T-helper 2 cell treated with Interferon-gamma antibody and Interleukin-4, amounts not matched to agents 5 μg/mL and 100 μg/mL, for 36 hours (primary cell): ENCODE data around the gene ATMIN.

Source experiments
- DNase-seq: peaks from one replicate; pipeline ENCODE4 v3.0.0; 2021; ENCODE audit warnings: low spot score
- H3K27ac Mint-ChIP-seq: one replicate; pipeline ENCODE4 v1.8.0; 2021; ENCODE audit warnings: mild to moderate bottlenecking, mixed read lengths
- H3K27me3 Mint-ChIP-seq: one replicate; pipeline ENCODE4 v1.8.0; 2021; ENCODE audit warnings: low read depth, mixed read lengths
- H3K36me3 Mint-ChIP-seq: one replicate; pipeline ENCODE4 v1.8.0; 2021; ENCODE audit warnings: low read depth, mixed read lengths
- H3K4me1 Mint-ChIP-seq: one replicate; pipeline ENCODE4 v1.8.0; 2021; ENCODE audit warnings: low read depth, mixed read lengths
- H3K4me3 Mint-ChIP-seq: one replicate; pipeline ENCODE4 v1.8.0; 2022; ENCODE audit warnings: mild to moderate bottlenecking, moderate library complexity, mixed read lengths
- H3K9me3 Mint-ChIP-seq: one replicate; pipeline ENCODE4 v1.8.0; 2021; ENCODE audit warnings: mixed read lengths

The ATMIN gene

DNA sequence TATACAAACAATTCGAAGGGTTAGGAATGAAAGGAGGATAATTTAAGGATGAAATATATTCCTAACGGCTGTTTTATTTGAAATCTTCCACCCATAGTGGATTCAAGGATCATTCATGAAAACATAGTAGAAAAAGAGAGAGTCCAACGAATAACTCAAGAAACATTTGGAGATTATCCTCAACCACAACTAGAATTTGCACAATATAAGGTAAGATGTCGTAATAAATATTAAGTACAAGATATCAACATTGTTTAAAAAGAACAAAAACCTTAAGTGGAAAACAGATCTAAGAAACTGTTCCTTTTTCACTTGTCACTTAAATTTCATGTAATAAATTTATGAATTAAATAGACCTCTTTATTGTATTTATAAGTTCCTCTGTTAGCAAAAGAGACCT lies 9.2 kb upstream of the ATMIN start:
- H3K27me3 Mint-ChIP-seq: no peaks in the 10 kb centered on the region
- no peaks in the 10 kb centered on the region for H3K4me1 Mint-ChIP-seq
- no peak for DNase-seq
- no peaks in the 10 kb centered on the region for H3K9me3 Mint-ChIP-seq
- H3K27ac Mint-ChIP-seq: no peak overlapping the region
- H3K4me3 Mint-ChIP-seq: no peak overlapping the region
- H3K36me3 Mint-ChIP-seq: peaks cover 59% of the 10 kb centered on the region

DNA sequence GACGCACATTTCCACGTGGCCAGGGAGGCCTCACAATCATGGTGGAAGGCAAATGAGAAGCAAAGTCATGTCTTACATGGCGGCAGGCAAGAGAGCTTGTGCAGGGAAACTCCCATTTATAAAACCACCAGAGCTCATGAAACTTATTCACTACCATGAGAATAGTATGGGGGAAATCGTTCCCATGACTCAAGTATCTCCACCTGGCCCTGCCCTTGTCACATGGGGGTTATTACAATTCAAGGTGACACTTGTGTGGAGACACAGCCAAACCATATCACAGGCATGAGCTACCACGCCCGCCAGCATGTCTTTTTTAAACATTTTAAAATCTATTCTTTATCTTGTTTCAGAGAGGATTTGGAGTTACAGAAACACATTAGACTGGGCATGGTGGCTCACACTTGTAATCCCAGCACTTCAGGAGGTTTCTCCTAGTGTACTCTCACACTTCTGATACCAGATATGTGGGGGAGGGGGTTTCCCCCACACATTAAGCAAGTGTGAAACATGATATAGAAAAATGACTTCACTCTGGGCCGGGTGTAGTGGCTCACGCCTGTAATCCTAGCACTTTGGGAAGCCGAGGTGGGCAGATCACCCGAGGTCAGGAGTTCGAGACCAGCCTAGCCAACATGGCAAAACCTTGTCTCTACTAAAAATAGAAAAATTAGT lies 5.6 kb upstream of the ATMIN start:
- DNase-seq: peak; percentile 23
- no peaks in the 10 kb centered on the region for H3K4me1 Mint-ChIP-seq
- peaks cover 46% of the 10 kb centered on the region for H3K36me3 Mint-ChIP-seq
- no peaks in the 10 kb centered on the region for H3K27me3 Mint-ChIP-seq
- no peak overlapping the region for H3K4me3 Mint-ChIP-seq
- H3K27ac Mint-ChIP-seq: no peak overlapping the region
- H3K9me3 Mint-ChIP-seq: no peaks in the 10 kb centered on the region

- Mint-ChIP-seq H3K36me3 (peaks cover 32% of the 10 kb centered on the region), H3K27ac (peak overlapping the region; percentile 47), H3K27me3 (no peaks in the 10 kb centered on the region), H3K4me1 (peaks cover 16% of the 10 kb centered on the region), H3K9me3 (no peaks in the 10 kb centered on the region), H3K4me3 (peak overlapping the region; percentile 88)
- DNase-seq: peak; percentile 12
Measured at GRCh38 chr16:81035975-81036750, 521 bp downstream of the ATMIN start.

DNA sequence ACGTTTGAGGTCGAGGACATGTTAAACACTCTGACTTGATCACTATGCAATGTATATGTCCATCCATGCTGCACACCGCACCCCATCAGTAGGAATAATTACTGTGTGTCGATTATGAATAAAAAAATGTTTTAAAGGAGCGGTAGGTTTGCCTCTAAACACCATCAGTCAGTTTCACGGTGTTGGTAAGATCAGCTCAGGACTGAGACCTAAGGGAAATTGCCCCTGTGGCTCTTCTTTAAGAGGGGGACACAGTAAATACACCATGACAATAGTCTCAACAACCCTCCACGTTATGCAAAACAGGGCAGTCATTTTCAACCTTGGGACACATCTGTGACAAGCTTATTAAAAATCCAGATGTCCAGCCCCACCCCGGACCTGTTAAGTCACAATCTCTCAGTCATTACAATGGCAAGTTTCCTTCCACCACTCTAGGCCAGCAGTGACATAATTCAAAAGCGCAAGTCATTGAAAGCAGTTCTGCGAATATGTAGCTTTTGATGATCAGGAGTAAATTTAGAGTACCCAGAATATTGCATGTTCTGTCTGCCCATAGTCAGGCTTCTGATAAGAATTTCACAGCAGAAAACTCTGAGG lies 1.2 kb downstream of the ATMIN start:
- Mint-ChIP-seq H3K4me3 (peak overlapping the region; percentile 88), H3K27me3 (no peaks in the 10 kb centered on the region), H3K36me3 (peaks cover 30% of the 10 kb centered on the region), H3K9me3 (no peaks in the 10 kb centered on the region), H3K27ac (peak overlapping the region; percentile 47), H3K4me1 (peaks cover 16% of the 10 kb centered on the region)
- no peak for DNase-seq

GRCh38 chr16:81040131-81040530 lies 4.5 kb downstream of the ATMIN start:
- Mint-ChIP-seq H3K27me3 (no peaks in the 10 kb centered on the region), H3K4me3 (no peak overlapping the region), H3K27ac (no peak overlapping the region), H3K4me1 (peaks cover 16% of the 10 kb centered on the region), H3K36me3 (peaks cover 48% of the 10 kb centered on the region), H3K9me3 (no peaks in the 10 kb centered on the region)
- no peak for DNase-seq

DNA sequence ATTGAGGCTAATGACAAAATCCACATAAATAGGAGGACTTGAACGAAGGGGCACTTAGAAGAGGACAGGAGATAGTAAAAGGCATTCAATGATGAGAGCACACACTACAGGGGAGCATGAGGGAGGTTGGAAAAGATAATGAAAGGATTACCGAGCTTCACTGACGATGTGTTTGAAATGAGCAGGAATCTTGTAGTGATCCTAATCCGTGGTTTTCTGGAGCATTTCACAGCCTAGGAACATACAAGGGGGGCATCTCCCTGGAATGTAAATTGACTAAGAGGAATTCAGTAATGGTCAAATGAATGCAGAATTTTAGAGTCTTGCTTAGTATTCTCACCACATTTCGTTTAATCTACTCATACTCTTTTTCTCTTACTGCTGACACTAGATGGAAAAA lies 5.2 kb downstream of the ATMIN start:
- Mint-ChIP-seq H3K27me3 (no peaks in the 10 kb centered on the region), H3K27ac (no peak overlapping the region)

DNA sequence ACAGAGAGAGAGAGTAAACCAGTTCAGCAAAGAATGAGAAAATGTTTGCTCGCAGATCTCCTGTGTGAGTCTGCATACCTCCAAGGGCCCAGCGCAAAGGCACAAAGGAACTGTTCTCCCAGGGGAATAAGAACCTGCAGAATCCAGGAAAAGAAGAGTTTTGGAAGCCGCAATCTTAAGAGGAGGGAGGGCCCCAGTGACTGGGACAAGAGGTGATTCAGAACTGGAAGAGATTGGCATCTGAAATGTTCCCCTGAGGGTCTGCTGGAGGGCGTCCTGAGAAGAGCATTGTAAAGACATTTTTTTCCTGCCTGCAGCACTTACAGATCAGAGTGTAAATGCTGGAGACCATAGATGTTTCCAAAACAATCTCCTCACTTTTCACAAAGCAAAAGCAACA lies 6.1 kb downstream of the ATMIN start:
- Mint-ChIP-seq H3K27ac (no peak overlapping the region), H3K36me3 (peaks cover 54% of the 10 kb centered on the region), H3K4me3 (no peak overlapping the region), H3K4me1 (peaks cover 10% of the 10 kb centered on the region), H3K9me3 (no peaks in the 10 kb centered on the region), H3K27me3 (no peaks in the 10 kb centered on the region)
- no peak for DNase-seq

More for the DNA sequence above, 5.2 kb downstream of the ATMIN start:
- H3K4me1 Mint-ChIP-seq: peaks cover 13% of the 10 kb centered on the region
- peaks cover 52% of the 10 kb centered on the region for H3K36me3 Mint-ChIP-seq
- no peak for DNase-seq
- no peak overlapping the region for H3K4me3 Mint-ChIP-seq
- H3K9me3 Mint-ChIP-seq: no peaks in the 10 kb centered on the region

DNA sequence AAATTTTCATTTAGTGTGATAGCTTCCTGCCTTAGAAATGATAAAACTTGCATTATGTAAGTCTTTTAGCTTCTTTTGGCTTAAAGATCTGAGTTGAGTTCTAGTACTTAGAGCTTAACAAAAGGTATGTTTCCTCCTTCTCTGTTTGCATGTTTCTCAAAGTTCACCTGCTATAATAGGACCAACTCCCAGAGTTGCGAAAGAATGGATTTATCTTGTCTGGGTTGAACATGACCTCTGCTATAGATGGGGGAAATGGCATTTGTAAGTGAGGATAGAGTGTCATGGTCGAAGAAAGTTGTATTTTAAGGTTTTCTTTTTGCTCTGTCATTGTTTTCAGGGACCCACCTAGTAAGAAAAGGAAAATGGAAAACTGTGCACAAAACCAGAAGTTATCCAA lies 7.2 kb downstream of the ATMIN start:
- Mint-ChIP-seq H3K27me3 (no peaks in the 10 kb centered on the region), H3K36me3 (peaks cover 52% of the 10 kb centered on the region), H3K9me3 (no peaks in the 10 kb centered on the region), H3K4me1 (peaks cover 3% of the 10 kb centered on the region), H3K27ac (no peak overlapping the region), H3K4me3 (no peak overlapping the region)
- no peak for DNase-seq

DNA sequence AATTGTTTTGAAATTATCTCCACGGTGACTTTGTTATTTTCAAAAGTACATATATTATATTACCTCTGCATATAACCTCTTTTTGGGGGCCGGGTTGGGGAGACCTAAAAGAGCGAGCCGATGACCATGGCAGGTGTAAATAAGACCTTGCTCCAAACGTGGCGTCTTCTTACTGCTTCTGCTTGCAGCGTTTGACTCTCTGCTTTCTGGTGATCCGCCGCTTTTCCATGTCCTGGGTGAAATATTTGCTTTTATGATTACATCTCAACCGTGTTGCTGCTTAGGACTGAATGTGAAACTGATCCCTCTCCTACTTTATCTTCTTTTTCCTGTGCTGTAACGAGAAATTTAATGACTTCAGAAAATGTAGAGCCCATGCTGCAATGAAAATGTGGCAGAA lies 18.1 kb downstream of the ATMIN start:
- Mint-ChIP-seq H3K4me1 (no peaks in the 10 kb centered on the region), H3K36me3 (peaks cover 6% of the 10 kb centered on the region), H3K9me3 (peaks cover 20% of the 10 kb centered on the region), H3K27me3 (peaks cover 5% of the 10 kb centered on the region), H3K27ac (no peak overlapping the region), H3K4me3 (no peak overlapping the region)
- DNase-seq: no peak

GRCh38 chr16:81060576-81061306 lies 25.1 kb downstream of the ATMIN start:
- DNase-seq: no peak
- Mint-ChIP-seq H3K36me3 (no peaks in the 10 kb centered on the region), H3K9me3 (no peaks in the 10 kb centered on the region), H3K4me1 (no peaks in the 10 kb centered on the region), H3K4me3 (no peak overlapping the region), H3K27ac (no peak overlapping the region), H3K27me3 (no peaks in the 10 kb centered on the region)

GRCh38 chr16:81061307-81061640 lies 25.6 kb downstream of the ATMIN start:
- Mint-ChIP-seq H3K4me1 (no peaks in the 10 kb centered on the region), H3K36me3 (no peaks in the 10 kb centered on the region), H3K4me3 (no peak overlapping the region), H3K9me3 (no peaks in the 10 kb centered on the region), H3K27me3 (no peaks in the 10 kb centered on the region), H3K27ac (no peak overlapping the region)
- DNase-seq: no peak

- no peaks in the 10 kb centered on the region for H3K36me3 Mint-ChIP-seq
- H3K4me1 Mint-ChIP-seq: no peaks in the 10 kb centered on the region
- no peak overlapping the region for H3K4me3 Mint-ChIP-seq
- H3K27ac Mint-ChIP-seq: no peak overlapping the region
- no peak for DNase-seq
- H3K9me3 Mint-ChIP-seq: no peaks in the 10 kb centered on the region
- no peaks in the 10 kb centered on the region for H3K27me3 Mint-ChIP-seq
Measured at GRCh38 chr16:81061871-81062608, 26.4 kb downstream of the ATMIN start.

- Mint-ChIP-seq H3K27ac (no peak overlapping the region), H3K9me3 (no peaks in the 10 kb centered on the region), H3K4me3 (no peak overlapping the region), H3K36me3 (no peaks in the 10 kb centered on the region), H3K27me3 (no peaks in the 10 kb centered on the region), H3K4me1 (peaks cover 2% of the 10 kb centered on the region)
- no peak for DNase-seq
Measured at GRCh38 chr16:81066681-81067080, 31.0 kb downstream of the ATMIN start.
